Testis (tissue), 3 donors: ENCODE results near the gene SYTL2. TPM values are rescaled to one million over a fixed set of nuclear protein-coding genes. Genes with fewer than 3 reads are reported as not detected.
"Not testable (repeated sequence)": the region's sequence is repeated elsewhere in the genome, so short reads cannot be mapped to it uniquely, and the experiment has no call there.

Experiments
- DNase-seq: peaks from one replicate; pipeline ENCODE4 v3.0.0-alpha.2; 2019
- H3K27ac ChIP-seq, 2 donors: fragments of 200-600 bp; sonication (generic); one replicate each; pipeline ENCODE4 v1.5.1; 2019
- H3K27me3 ChIP-seq: fragments of 200-600 bp; sonication (generic); one replicate; pipeline ENCODE4 v1.5.1; 2019
- H3K36me3 ChIP-seq: fragments of 200-600 bp; sonication (generic); one replicate; pipeline ENCODE4 v1.5.1; 2017; ENCODE audit warnings: low read depth; ENCODE audit errors: missing control alignments
- H3K4me1 ChIP-seq: fragments of 200-600 bp; sonication (generic); one replicate; pipeline ENCODE4 v1.5.1; 2019
- H3K4me3 ChIP-seq, 2 donors: fragments of 200-600 bp; sonication (generic); one replicate each; pipeline ENCODE4 v1.5.1; 2017 to 2019
- H3K9me3 ChIP-seq: fragments of 200-600 bp; sonication (generic); one replicate; pipeline ENCODE4 v1.5.1; 2017
- POLR2A ChIP-seq: fragments of 450-650 bp; IDR thresholded peaks from one replicate; pipeline ENCODE4 v1.6.1; 2017; ENCODE audit warnings: antibody characterized with exemption, mild to moderate bottlenecking, moderate library complexity
- WGBS, 2 donors: methylation state at CpG; one replicate each; pipeline ENCODE4 v1.1.5; 2018; 5-methylcytosine and 5-hydroxymethylcytosine counted together
- intact Hi-C: fragments of 100-400 bp; cut with DNase I; formaldehyde crosslinking; loops from one replicate; pipeline ENCODE4 v1.15.1; 2023; ENCODE audit warnings: low total_unique reads
- polyA plus RNA-seq: library from polyadenylated mRNA; stranded (reverse); fragments of 350-450 nt; fragmentation: Illumina TruSeq; extraction: RNeasy Lipid Tissue Mini Kit (QIAGEN cat#74804); gene quantifications from one replicate; pipeline ENCODE4 v1.2.3, GENCODE V29; 2014; ENCODE audit warnings: low read depth, low replicate concordance; ENCODE audit not compliant: insufficient read depth
- total RNA-seq, 2 donors: library from RNA; depleted of rRNA; stranded (reverse); fragments of >200 nt; gene quantifications; one replicate each; pipeline ENCODE4 v1.2.3, GENCODE V29; 2016
- TF ChIP-seq, protein P1 (sequence below), 3 experiments: fragments of 450-650 bp in 2 of 3; fragments of 200-600 bp in 1 of 3; sonication (generic) in 1 of 3; IDR thresholded peaks; one replicate each; pipeline ENCODE4 v1.5.1; 2016 to 2019; ENCODE audit warnings: antibody characterized with exemption in 3 of 3, mild to moderate bottlenecking in 2 of 3, moderate library complexity in 1 of 3

SYTL2 gene
- total and polyA plus RNA-seq, 3 donors from 2014 or later: 12.3 to 16.9 (median 14.4) TPM

DNA sequence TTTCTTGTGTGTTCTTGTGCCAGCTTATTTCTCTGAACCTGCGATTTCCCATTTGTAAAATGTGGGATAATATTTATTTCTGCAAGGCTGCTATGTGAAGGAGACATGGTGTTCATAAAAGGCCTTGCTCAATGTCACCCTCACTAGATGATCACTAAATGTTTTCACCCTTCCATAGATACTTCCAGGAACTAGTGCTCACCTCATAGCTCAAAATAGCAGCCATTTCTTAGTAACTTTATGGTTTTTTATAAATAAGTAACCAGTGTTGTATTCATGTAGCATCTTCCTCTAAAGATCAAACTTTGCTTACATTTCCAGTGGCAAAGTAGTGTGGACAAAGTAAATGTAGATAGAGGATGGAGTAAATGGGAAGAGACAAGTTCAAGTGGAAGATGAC lies 23.8 kb downstream of the SYTL2 start:
- TF ChIP-seq, protein P1, sequence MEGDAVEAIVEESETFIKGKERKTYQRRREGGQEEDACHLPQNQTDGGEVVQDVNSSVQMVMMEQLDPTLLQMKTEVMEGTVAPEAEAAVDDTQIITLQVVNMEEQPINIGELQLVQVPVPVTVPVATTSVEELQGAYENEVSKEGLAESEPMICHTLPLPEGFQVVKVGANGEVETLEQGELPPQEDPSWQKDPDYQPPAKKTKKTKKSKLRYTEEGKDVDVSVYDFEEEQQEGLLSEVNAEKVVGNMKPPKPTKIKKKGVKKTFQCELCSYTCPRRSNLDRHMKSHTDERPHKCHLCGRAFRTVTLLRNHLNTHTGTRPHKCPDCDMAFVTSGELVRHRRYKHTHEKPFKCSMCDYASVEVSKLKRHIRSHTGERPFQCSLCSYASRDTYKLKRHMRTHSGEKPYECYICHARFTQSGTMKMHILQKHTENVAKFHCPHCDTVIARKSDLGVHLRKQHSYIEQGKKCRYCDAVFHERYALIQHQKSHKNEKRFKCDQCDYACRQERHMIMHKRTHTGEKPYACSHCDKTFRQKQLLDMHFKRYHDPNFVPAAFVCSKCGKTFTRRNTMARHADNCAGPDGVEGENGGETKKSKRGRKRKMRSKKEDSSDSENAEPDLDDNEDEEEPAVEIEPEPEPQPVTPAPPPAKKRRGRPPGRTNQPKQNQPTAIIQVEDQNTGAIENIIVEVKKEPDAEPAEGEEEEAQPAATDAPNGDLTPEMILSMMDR (IDR thresholded peaks at IDR 0.05): no peak
- no peak for TF ChIP-seq POLR2A
- WGBS, 2 donors: 86 to 89% methylated on average over 1 of the region's 1 CpG
- Histone ChIP-seq H3K4me1 (no peaks in the 10 kb centered on the region), H3K4me3 (no peak overlapping the region), H3K9me3 (no peaks in the 10 kb centered on the region), H3K36me3 (no peaks in the 10 kb centered on the region), H3K27me3 (no peaks in the 10 kb centered on the region), H3K27ac (no peak overlapping the region)
- no peak for DNase-seq
- intact Hi-C loops: no loop called here

GRCh38 chr11:85784480-85785265 lies 26.3 kb downstream of the SYTL2 start:
- Histone ChIP-seq H3K27me3 (no peaks in the 10 kb centered on the region), H3K36me3 (no peaks in the 10 kb centered on the region), H3K4me1 (no peaks in the 10 kb centered on the region), H3K4me3 (no peak overlapping the region), H3K9me3 (no peaks in the 10 kb centered on the region), H3K27ac (no peak overlapping the region)
- TF ChIP-seq POLR2A: no peak
- intact Hi-C loops: no loop called here
- no peak for DNase-seq
- WGBS, 2 donors: 89 to 91% methylated on average over 6 of the region's 6 CpGs

DNA sequence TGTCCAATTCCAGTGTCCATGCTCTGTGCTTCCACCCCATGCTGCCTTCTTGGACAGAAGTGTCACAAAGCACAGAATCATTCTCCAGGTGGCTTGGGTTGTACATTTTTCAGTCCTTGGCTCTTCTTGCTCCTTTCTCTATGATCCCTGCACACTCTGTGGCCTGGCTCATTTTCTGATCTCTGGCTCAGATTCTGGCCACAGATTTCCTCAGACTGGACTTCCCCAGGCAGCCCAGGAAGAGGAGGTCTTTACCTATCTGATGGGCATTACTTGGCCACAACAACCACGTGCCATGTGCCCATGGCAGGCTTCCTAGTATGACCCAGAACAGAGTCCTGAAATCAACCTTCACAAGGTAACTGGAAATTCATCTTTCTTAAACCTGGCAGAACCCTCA lies 27.2 kb downstream of the SYTL2 start:
- Histone ChIP-seq H3K4me3 (no peak overlapping the region), H3K27me3 (no peaks in the 10 kb centered on the region), H3K27ac (no peak overlapping the region), H3K4me1 (no peaks in the 10 kb centered on the region), H3K9me3 (no peaks in the 10 kb centered on the region), H3K36me3 (no peaks in the 10 kb centered on the region)
- WGBS, 2 donors: 83 to 92% methylated on average over 1 of the region's 1 CpG
- intact Hi-C loops: no loop called here
- DNase-seq: no peak
- TF ChIP-seq, protein P1 (IDR thresholded peaks at IDR 0.05): no peak
- TF ChIP-seq POLR2A: no peak

GRCh38 chr11:85780780-85781517 lies 30.0 kb downstream of the SYTL2 start:
- H3K27ac ChIP-seq, H3K9me3 ChIP-seq, intact Hi-C loops, DNase-seq, H3K4me1 ChIP-seq, H3K36me3 ChIP-seq, H3K27me3 ChIP-seq, H3K4me3 ChIP-seq: not testable (repeated sequence)
- WGBS, 2 donors: 92 to 96% methylated on average over 3 of the region's 3 CpGs

GRCh38 chr11:85779956-85780640 lies 30.8 kb downstream of the SYTL2 start:
- no peaks in the 10 kb centered on the region for H3K4me1 ChIP-seq
- no peak overlapping the region for H3K4me3 ChIP-seq
- no peak for DNase-seq
- no peaks in the 10 kb centered on the region for H3K36me3 ChIP-seq
- no peaks in the 10 kb centered on the region for H3K27me3 ChIP-seq
- TF ChIP-seq, protein P1 (IDR thresholded peaks at IDR 0.05): no peak
- TF ChIP-seq POLR2A: no peak
- intact Hi-C loops: no loop called here
- no peaks in the 10 kb centered on the region for H3K9me3 ChIP-seq
- no peak overlapping the region for H3K27ac ChIP-seq
- 69 to 86% methylated on average over 3 of the region's 3 CpGs for WGBS, 2 donors

DNA sequence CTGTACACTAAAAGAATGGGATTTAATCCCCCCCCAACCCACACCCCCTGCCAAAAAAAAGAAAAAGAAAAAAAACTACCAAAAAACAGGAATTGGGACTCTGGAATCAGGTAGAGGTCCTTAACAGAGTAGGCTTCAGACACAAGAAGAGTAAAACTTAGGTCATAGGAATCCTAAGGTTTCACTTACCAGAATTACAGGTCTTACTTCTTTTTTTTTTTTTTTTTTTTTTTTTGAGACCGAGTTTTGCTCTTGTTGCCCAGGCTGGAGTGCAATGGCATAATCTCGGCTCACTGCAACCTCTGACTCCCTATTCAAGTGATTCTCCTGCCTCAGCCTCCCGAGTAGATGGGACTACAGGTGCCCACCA lies 33.4 kb downstream of the SYTL2 start:
- intact Hi-C loops, DNase-seq, H3K36me3 ChIP-seq, H3K27ac ChIP-seq, H3K27me3 ChIP-seq, H3K4me1 ChIP-seq, H3K4me3 ChIP-seq, H3K9me3 ChIP-seq: not testable (repeated sequence)
- WGBS, 2 donors: 86 to 97% methylated on average over 3 of the region's 3 CpGs
